Measurements from ENCODE around the gene TP63. TPM values are rescaled to one million over a fixed set of nuclear protein-coding genes. Genes with fewer than 3 reads are reported as not detected.

TP63 gene
- polyA plus RNA-seq, 3 donors: not detected

- Mint-ChIP-seq H3K4me3 (no peak overlapping the region), H3K4me1 (no peaks in the 10 kb centered on the region), H3K36me3 (no peaks in the 10 kb centered on the region), H3K9me3 (peaks cover 0 to 3% (median 0%) of the 10 kb centered on the region in 7 donors), H3K27ac (no peak overlapping the region), H3K27me3 (ENCODE audit: low read depth in 3 of 3) (peaks cover 0 to 8% (median 0%) of the 10 kb centered on the region in 3 donors)
- H3K4me1 ChIP-seq (ENCODE audit: control insufficient read depth in 1 of 2, insufficient read depth in 2 of 2, low read length in 2 of 2): no peaks in the 10 kb centered on the region
- no peak overlapping the region for H2AFZ ChIP-seq (ENCODE audit: insufficient read depth, low read depth, low read length, poor library complexity, severe bottlenecking)
- H3K4me2 ChIP-seq (replicated peaks; ENCODE audit: extremely low read depth, low read length, poor library complexity, severe bottlenecking): no peak overlapping the region
- WGBS (ENCODE audit: insufficient coverage): 89% methylated on average over 4 of the region's 6 CpGs
- TF ChIP-seq CTCF (IDR thresholded peaks at IDR 0.05): no peak
- no peak overlapping the region for H3K9ac ChIP-seq (ENCODE audit: insufficient read depth, low read length, poor library complexity, severe bottlenecking)
- H3K27me3 ChIP-seq (ENCODE audit: control insufficient read depth in 2 of 2, insufficient read depth in 2 of 2, low read length in 2 of 2): no peaks in the 10 kb centered on the region
- no peaks in the 10 kb centered on the region for H3K9me3 ChIP-seq (replicated peaks in 1 of 2; ENCODE audit: control insufficient read depth in 1 of 2, insufficient read depth in 1 of 2, low read length in 2 of 2)
- no peak for DNase-seq
- H4K20me1 ChIP-seq (ENCODE audit: insufficient read depth, low read length): no peaks in the 10 kb centered on the region
- intact Hi-C loops (cut with micrococcal nuclease): no loop called here
- H3K4me3 ChIP-seq (replicated peaks in 1 of 3; ENCODE audit: low read depth in 2 of 3, low read length in 3 of 3): no peak overlapping the region
- no peaks in the 10 kb centered on the region for H3K79me2 ChIP-seq (ENCODE audit: insufficient read depth, low read length)
- no peak overlapping the region for H3K27ac ChIP-seq (ENCODE audit: low read depth in 1 of 2, low read length in 2 of 2)
- H3K36me3 ChIP-seq (replicated peaks in 1 of 2; ENCODE audit: control insufficient read depth in 1 of 2, insufficient read depth in 2 of 2, low read length in 2 of 2): no peaks in the 10 kb centered on the region
Observed at GRCh38 chr3:189927975-189928895, 297.0 kb downstream of the TP63 start.

DNA sequence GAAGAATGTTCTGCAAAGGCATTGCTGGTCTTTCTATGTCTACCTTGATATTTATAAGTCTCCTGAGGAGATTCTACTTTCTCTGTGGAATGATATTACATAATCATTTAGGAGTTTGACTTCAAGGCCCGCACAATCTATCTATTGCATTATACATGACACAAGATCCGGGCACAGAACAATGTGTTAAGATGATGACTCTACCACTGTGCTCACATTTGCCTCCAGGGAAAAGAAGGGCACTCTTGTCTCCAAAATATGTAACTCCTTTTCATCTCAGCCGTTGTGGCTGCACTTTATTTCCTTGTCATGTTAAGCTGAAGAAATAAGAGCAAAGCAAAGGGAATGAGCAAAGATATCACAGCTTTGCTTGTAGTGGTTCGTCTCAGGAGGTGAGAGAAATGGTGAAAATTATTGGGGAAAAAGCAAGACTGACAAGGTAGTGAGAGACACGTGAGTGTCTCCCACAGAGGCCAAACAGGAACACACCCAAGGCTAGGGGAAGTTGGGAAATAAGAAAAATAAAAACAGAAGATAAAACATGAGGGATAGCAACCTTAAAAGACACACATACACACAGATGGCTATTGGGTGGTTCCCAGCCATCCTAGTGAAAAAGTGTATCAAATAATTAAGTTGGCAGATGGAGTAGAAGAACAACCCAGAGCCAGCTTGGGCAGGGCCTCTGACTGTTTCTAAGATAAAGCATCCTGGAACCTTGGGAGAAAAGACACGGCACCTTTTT, 305.2 kb downstream of the TP63 start:
- TF ChIP-seq CTCF (IDR thresholded peaks at IDR 0.05): no peak
- Histone ChIP-seq H3K27me3 (ENCODE audit: control insufficient read depth in 2 of 2, insufficient read depth in 2 of 2, low read length in 2 of 2) (no peaks in the 10 kb centered on the region), H3K4me3 (replicated peaks in 1 of 3; ENCODE audit: low read depth in 2 of 3, low read length in 3 of 3) (no peak overlapping the region), H2AFZ (ENCODE audit: insufficient read depth, low read depth, low read length, poor library complexity, severe bottlenecking) (no peak overlapping the region), H3K27ac (ENCODE audit: low read depth in 1 of 2, low read length in 2 of 2) (no peak overlapping the region), H4K20me1 (ENCODE audit: insufficient read depth, low read length) (no peaks in the 10 kb centered on the region), H3K4me2 (replicated peaks; ENCODE audit: extremely low read depth, low read length, poor library complexity, severe bottlenecking) (no peak overlapping the region), H3K4me1 (ENCODE audit: control insufficient read depth in 1 of 2, insufficient read depth in 2 of 2, low read length in 2 of 2) (no peaks in the 10 kb centered on the region), H3K9ac (ENCODE audit: insufficient read depth, low read length, poor library complexity, severe bottlenecking) (no peak overlapping the region), H3K9me3 (replicated peaks in 1 of 2; ENCODE audit: control insufficient read depth in 1 of 2, insufficient read depth in 1 of 2, low read length in 2 of 2) (peaks cover 0 to 4% of the 10 kb centered on the region in 2 donors), H3K36me3 (replicated peaks in 1 of 2; ENCODE audit: control insufficient read depth in 1 of 2, insufficient read depth in 2 of 2, low read length in 2 of 2) (no peaks in the 10 kb centered on the region), H3K79me2 (ENCODE audit: insufficient read depth, low read length) (no peaks in the 10 kb centered on the region)
- 83% methylated on average over 1 of the region's 6 CpGs for WGBS (ENCODE audit: insufficient coverage)
- Mint-ChIP-seq H3K36me3 (no peaks in the 10 kb centered on the region), H3K4me1 (no peaks in the 10 kb centered on the region), H3K9me3 (peaks cover 0 to 4% (median 2%) of the 10 kb centered on the region in 7 donors), H3K27ac (no peak overlapping the region), H3K4me3 (no peak overlapping the region), H3K27me3 (ENCODE audit: low read depth in 3 of 3) (peaks cover 0 to 1% (median 0%) of the 10 kb centered on the region in 3 donors)
- DNase-seq: no peak
- intact Hi-C loops (cut with micrococcal nuclease): no loop called here

Data from CD14-positive monocyte (primary cell).